GM15510 (cell line): ENCODE results near the gene NOP9.

ENCODE experiments used
- POLR2A ChIP-seq: IDR thresholded peaks from 3 replicates; pipeline ENCODE4 v1.6.1; 2011; ENCODE audit warnings: borderline replicate concordance; ENCODE audit not compliant: insufficient read length; ENCODE audit errors: extremely low read depth

NOP9 gene

GRCh38 chr14:24260026-24260779, 39.4 kb upstream of the NOP9 start:
- no peak for TF ChIP-seq POLR2A

- no peak for TF ChIP-seq POLR2A
Measured at GRCh38 chr14:24260780-24261157, 38.9 kb upstream of the NOP9 start.

GRCh38 chr14:24261256-24261968, 38.2 kb upstream of the NOP9 start:
- no peak for TF ChIP-seq POLR2A

- TF ChIP-seq POLR2A = no peak
Measured at GRCh38 chr14:24261969-24262327, 37.7 kb upstream of the NOP9 start.

GRCh38 chr14:24262821-24263733, 36.6 kb upstream of the NOP9 start, which contains the start of gene TGM1:
Gene TGM1 (minus strand): TSS chr14:24263177. CDS start chr14:24262352, 825 bp downstream.
- TF ChIP-seq POLR2A = no peak

- TF ChIP-seq POLR2A = no peak
Measured at GRCh38 chr14:24263848-24264247, 35.8 kb upstream of the NOP9 start.

GRCh38 chr14:24264298-24264697, 35.4 kb upstream of the NOP9 start:
- TF ChIP-seq POLR2A = no peak

- no peak for TF ChIP-seq POLR2A
Measured at GRCh38 chr14:24266344-24267244, 33.1 kb upstream of the NOP9 start.

GRCh38 chr14:24267516-24267915, 32.1 kb upstream of the NOP9 start:
- TF ChIP-seq POLR2A = no peak

GRCh38 chr14:24268225-24268624, 31.4 kb upstream of the NOP9 start:
- no peak for TF ChIP-seq POLR2A

- TF ChIP-seq POLR2A = no peak
Measured at GRCh38 chr14:24269368-24269767, 30.3 kb upstream of the NOP9 start.

- TF ChIP-seq POLR2A = no peak
Measured at GRCh38 chr14:24269910-24270536, 29.6 kb upstream of the NOP9 start.

GRCh38 chr14:24270537-24271133, 29.0 kb upstream of the NOP9 start:
- TF ChIP-seq POLR2A = no peak
